HG03175 (cell line): ENCODE results near the gene SLC36A3.
A peak's percentile ranks its signal among the peaks of the same experiment; 100 is the strongest.
"Not testable (repeated sequence)": the region's sequence is repeated elsewhere in the genome, so short reads cannot be mapped to it uniquely, and the experiment has no call there.

ENCODE experiments used
- ATAC-seq: cut with Tn5 transposase; IDR thresholded peaks from one replicate; pipeline ENCODE4 v1.9.1; 2021; ENCODE audit warnings: mild to moderate bottlenecking, moderate library complexity; ENCODE audit not compliant: unreplicated experiment

SLC36A3 gene

DNA sequence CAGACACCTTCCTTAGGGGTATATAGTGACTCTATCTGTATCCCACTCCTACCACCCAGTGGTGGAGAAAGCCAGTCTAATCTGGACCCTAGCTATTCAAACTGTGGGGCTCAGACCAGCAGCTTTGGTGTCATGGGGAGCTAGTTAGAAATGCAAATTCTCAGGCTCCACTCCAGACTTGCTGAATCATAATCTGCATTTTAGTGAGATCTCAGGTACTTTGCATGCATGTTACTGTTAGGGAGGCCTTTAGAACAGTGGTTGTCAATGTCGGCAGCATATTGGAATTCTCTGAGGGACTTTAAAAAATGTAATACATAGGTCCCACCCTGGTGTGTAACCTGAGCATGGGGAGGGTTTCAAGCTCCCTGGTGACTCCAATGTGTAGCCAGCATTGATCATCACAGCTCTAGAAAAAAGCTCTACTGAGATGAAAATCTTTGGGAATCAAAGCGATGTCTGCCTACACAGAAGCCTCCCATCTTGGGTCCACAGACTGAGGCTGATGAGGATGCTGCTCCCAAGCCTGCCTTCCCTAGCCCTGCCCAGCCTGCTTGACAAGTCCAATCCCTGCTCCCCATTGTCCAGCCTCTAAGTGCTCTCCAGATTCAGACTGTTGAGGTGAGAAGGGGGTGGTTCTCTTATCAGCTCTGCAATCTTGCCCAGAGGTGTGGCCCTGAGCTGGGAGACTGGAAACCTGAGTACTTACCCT, 62.5 kb downstream of the SLC36A3 start:
- no peak for ATAC-seq

DNA sequence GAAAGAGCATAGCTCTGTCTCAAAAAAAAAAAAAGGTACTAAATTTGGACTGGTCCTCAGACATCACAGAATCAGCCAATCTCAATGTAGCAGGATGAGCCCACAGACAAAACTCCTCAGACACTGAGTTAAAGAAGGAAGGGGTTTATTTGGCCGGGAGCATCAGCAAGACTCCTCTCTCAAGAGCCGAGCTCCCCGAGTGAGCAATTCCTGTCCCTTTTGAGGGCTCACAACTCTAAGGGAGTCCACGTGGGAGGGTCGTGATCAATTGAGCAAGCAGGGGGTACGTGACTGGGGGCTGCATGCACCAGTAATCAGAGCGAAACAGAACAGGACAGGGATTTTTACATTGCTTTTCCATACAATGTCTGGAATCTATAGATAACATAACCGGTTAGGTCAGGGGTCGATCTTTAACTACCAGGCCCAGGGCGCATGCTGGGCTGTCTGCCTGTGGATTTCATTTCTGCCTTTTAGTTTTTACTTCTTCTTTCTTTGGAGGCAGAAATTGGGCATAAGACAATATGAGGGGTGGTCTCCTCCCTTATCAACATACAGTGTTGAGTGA, 63.2 kb downstream of the SLC36A3 start:
- not testable (repeated sequence) for ATAC-seq

DNA sequence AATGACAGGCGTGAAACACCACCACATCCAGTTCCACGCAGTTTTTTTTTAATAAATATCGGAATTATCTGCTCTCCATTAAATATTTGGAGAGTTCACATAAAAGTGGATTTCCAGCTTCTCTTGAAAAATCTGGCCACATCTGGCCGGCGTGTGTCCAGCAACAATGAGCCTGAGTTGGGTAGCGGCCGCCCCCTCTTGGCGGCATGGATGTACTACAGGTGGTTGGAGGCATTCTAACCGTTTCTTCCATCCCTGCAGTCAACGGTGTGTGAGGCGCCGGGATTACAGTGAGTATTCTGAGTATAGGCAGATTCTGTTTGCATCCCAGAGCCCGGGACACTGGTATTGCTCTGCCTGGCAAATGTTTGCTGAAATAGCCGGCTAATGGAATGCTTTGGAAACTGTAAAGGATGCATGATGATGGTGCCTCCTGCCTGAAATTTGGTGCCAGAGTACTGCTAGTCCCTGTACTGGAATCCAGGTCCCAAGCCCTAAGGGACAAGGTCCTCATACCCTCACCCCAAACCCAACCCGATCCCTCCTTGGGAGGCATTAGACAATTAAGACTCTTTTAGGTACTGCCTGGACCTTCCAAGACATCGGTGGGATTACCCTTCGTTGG, 64.2 kb downstream of the SLC36A3 start:
- peak; percentile 53 for ATAC-seq

- peak; percentile 29 for ATAC-seq
Observed at GRCh38 chr5:151238303-151238741, 65.2 kb downstream of the SLC36A3 start.

GRCh38 chr5:151237685-151238084, 65.9 kb downstream of the SLC36A3 start:
- ATAC-seq: no peak

DNA sequence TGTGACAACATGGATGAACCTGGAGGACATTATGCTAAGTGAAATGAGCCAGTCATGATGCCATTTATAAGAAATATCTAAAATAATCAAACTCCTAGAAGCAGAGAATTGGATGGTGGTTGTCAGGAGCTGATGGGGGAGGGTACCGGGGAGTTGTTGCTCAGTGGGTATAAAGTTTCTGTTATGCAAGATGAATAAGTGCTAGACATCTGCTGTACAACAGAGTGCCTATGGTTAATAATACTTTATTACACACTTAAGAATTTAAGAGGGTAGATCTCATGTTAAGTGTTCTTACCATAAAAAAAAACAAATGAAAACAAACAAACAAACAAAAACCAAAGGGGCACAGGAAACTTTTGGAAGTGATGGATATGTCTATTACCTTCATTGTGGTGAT, 66.7 kb downstream of the SLC36A3 start:
- ATAC-seq: no peak

- ATAC-seq: not testable (repeated sequence)
Observed at GRCh38 chr5:151235239-151235571, 68.4 kb downstream of the SLC36A3 start.

DNA sequence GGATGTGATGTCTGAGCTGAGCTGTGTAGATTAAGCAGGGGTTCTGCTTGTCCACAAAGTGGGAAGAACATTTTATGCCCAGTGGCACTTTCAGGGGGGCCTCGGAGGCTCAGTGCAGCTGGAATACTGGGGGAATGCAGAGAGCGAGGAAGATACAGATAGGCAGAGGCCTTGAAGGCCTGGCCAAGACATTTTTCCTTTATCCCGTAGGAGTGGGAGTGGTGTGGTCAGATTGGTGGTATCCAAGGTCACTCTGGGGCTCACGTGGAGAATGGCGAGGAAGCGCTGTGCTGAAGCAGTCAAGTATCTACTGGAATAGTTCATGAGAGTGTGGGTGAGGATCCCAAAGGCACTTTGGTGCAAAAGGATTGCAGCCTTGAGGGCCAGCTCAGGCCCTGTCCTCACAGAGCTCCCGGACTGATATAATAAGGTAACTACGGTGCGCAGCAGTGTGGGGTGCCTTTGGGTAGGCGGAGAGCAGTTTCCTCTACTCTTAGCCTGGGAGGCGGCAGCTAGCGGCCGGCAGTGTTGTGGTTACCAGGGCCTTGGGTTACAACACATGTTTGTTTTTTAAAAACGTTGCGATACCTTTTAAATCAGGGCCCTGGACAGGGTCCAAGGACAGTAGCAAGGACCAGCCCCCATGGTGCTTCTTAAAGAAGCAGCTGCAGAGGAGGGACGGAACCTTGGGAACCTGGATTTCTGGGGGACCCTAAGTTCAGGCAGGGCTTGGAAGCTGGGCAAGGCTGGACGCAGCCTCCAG, 68.9 kb downstream of the SLC36A3 start:
- ATAC-seq: peak; percentile 74

- ATAC-seq: peak; percentile 74
Observed at GRCh38 chr5:151233616-151234085, 69.9 kb downstream of the SLC36A3 start.

- no peak for ATAC-seq
Observed at GRCh38 chr5:151231359-151231758, 72.2 kb downstream of the SLC36A3 start.

GRCh38 chr5:151230048-151230680, 73.4 kb downstream of the SLC36A3 start:
- no peak for ATAC-seq

GRCh38 chr5:151228986-151229385, 74.6 kb downstream of the SLC36A3 start:
- ATAC-seq: no peak

DNA sequence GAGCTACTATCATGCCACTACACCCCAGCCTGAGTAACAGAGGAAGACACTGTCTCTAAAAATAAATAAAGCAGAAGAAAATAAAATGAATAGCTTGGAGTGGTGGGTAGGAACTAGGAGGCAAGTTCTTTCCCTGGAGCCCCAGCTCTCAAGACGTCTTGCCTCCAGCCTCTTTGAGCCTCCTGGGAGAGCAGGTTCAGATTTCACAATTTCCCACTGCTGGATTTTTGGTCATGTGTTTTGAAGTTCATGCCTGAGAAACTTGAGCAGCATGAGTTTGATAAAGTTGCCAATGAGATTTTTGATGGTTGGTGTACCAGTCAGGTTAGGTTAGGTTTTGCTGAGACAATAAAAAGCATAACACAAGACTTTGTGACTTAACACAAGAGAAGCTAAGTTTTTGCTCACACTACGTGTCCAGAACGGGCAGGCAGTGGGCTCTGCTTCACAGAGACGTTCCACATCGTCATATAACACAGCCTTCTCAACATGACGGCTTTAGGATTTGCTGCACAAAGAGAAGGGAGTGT, 75.6 kb downstream of the SLC36A3 start:
- no peak for ATAC-seq
